Measurements from ENCODE around the gene PJVK.

PJVK gene

GRCh38 chr2:178452870-178453269 lies 1.7 kb downstream of the PJVK start:
- Histone ChIP-seq H3K79me2 (ENCODE audit: low read length) (peaks cover 21% of the 10 kb centered on the region), H3K4me3 (ENCODE audit: low read length) (no peak overlapping the region), H3K9me3 (replicated peaks; ENCODE audit: insufficient read depth, low read length) (no peaks in the 10 kb centered on the region), H3K27ac (ENCODE audit: low read length) (no peak overlapping the region), H3K27me3 (replicated peaks; ENCODE audit: insufficient read depth, low read length) (no peaks in the 10 kb centered on the region), H3K9ac (ENCODE audit: low read length) (no peak overlapping the region), H3K9me2 (replicated peaks; ENCODE audit: insufficient read depth, low read length) (no peaks in the 10 kb centered on the region), H4K20me1 (ENCODE audit: insufficient read depth, low read length) (no peaks in the 10 kb centered on the region), H3F3A (ENCODE audit: insufficient read depth, low read length) (peaks cover 17% of the 10 kb centered on the region), H2AFZ (ENCODE audit: low read length) (no peak overlapping the region), H3K36me3 (replicated peaks; ENCODE audit: insufficient read depth, low read length) (0 out of 2 replicates have a peak, but pooled peaks cover 5% of the 10 kb centered on the region), H3K4me1 (ENCODE audit: low read length) (peaks cover 14% of the 10 kb centered on the region), H3K4me2 (ENCODE audit: low read depth, low read length) (no peak overlapping the region)
- DNase-seq, result no peak
- TF ChIP-seq, protein P1, sequence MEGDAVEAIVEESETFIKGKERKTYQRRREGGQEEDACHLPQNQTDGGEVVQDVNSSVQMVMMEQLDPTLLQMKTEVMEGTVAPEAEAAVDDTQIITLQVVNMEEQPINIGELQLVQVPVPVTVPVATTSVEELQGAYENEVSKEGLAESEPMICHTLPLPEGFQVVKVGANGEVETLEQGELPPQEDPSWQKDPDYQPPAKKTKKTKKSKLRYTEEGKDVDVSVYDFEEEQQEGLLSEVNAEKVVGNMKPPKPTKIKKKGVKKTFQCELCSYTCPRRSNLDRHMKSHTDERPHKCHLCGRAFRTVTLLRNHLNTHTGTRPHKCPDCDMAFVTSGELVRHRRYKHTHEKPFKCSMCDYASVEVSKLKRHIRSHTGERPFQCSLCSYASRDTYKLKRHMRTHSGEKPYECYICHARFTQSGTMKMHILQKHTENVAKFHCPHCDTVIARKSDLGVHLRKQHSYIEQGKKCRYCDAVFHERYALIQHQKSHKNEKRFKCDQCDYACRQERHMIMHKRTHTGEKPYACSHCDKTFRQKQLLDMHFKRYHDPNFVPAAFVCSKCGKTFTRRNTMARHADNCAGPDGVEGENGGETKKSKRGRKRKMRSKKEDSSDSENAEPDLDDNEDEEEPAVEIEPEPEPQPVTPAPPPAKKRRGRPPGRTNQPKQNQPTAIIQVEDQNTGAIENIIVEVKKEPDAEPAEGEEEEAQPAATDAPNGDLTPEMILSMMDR (IDR thresholded peaks at IDR 0.05; ENCODE audit: low read length), result no peak
- TF ChIP-seq EZH2 (optimal IDR thresholded peaks at IDR 0.05; ENCODE audit: low read depth, low read length) (no peak), EZH2phosphoT487 (IDR thresholded peaks at IDR 0.05; ENCODE audit: low read length) (no peak)

GRCh38 chr2:178455947-178456346 lies 4.8 kb downstream of the PJVK start:
- H3F3A ChIP-seq (ENCODE audit: insufficient read depth, low read length), result 0 out of 2 replicates have a peak, but pooled peaks cover 3% of the 10 kb centered on the region
- no peak overlapping the region for H3K4me3 ChIP-seq (ENCODE audit: low read length)
- H4K20me1 ChIP-seq (ENCODE audit: insufficient read depth, low read length), result no peaks in the 10 kb centered on the region
- no peaks in the 10 kb centered on the region for H3K9me3 ChIP-seq (replicated peaks; ENCODE audit: insufficient read depth, low read length)
- no peaks in the 10 kb centered on the region for H3K27me3 ChIP-seq (replicated peaks; ENCODE audit: insufficient read depth, low read length)
- no peak for TF ChIP-seq EZH2phosphoT487 (IDR thresholded peaks at IDR 0.05; ENCODE audit: low read length)
- TF ChIP-seq, protein P1 (IDR thresholded peaks at IDR 0.05; ENCODE audit: low read length), result no peak
- no peak for TF ChIP-seq EZH2 (optimal IDR thresholded peaks at IDR 0.05; ENCODE audit: low read depth, low read length)
- no peak overlapping the region for H3K9ac ChIP-seq (ENCODE audit: low read length)
- H3K79me2 ChIP-seq (ENCODE audit: low read length), result no peaks in the 10 kb centered on the region
- DNase-seq, result no peak
- no peak overlapping the region for H2AFZ ChIP-seq (ENCODE audit: low read length)
- no peak overlapping the region for H3K27ac ChIP-seq (ENCODE audit: low read length)
- H3K4me2 ChIP-seq (ENCODE audit: low read depth, low read length), result no peak overlapping the region
- no peaks in the 10 kb centered on the region for H3K9me2 ChIP-seq (replicated peaks; ENCODE audit: insufficient read depth, low read length)
- H3K36me3 ChIP-seq (replicated peaks; ENCODE audit: insufficient read depth, low read length), result no peaks in the 10 kb centered on the region
- no peaks in the 10 kb centered on the region for H3K4me1 ChIP-seq (ENCODE audit: low read length)

GRCh38 chr2:178457390-178457886 lies 6.3 kb downstream of the PJVK start:
- Histone ChIP-seq H3K9me3 (replicated peaks; ENCODE audit: insufficient read depth, low read length) (no peaks in the 10 kb centered on the region), H3K36me3 (replicated peaks; ENCODE audit: insufficient read depth, low read length) (no peaks in the 10 kb centered on the region), H4K20me1 (ENCODE audit: insufficient read depth, low read length) (no peaks in the 10 kb centered on the region), H3K4me1 (ENCODE audit: low read length) (no peaks in the 10 kb centered on the region), H3K27ac (ENCODE audit: low read length) (no peak overlapping the region), H3K4me3 (ENCODE audit: low read length) (no peak overlapping the region), H3K4me2 (ENCODE audit: low read depth, low read length) (no peak overlapping the region), H3K27me3 (replicated peaks; ENCODE audit: insufficient read depth, low read length) (no peaks in the 10 kb centered on the region), H3K9me2 (replicated peaks; ENCODE audit: insufficient read depth, low read length) (no peaks in the 10 kb centered on the region), H3K9ac (ENCODE audit: low read length) (no peak overlapping the region), H2AFZ (ENCODE audit: low read length) (no peak overlapping the region), H3F3A (ENCODE audit: insufficient read depth, low read length) (0 out of 2 replicates have a peak, but pooled peaks cover under 1% of the 10 kb centered on the region), H3K79me2 (ENCODE audit: low read length) (no peaks in the 10 kb centered on the region)
- no peak for DNase-seq
- TF ChIP-seq, protein P1 (IDR thresholded peaks at IDR 0.05; ENCODE audit: low read length), result no peak
- TF ChIP-seq EZH2phosphoT487 (IDR thresholded peaks at IDR 0.05; ENCODE audit: low read length) (no peak), EZH2 (optimal IDR thresholded peaks at IDR 0.05; ENCODE audit: low read depth, low read length) (no peak)
